ENCODE measurements around the gene DBF4B.
A peak's percentile ranks its signal among the peaks of the same experiment; 100 is the strongest.

The DBF4B gene

GRCh38 chr17:44769230-44769629 is 60.8 kb downstream of the DBF4B start:
- TF ChIP-seq CTCF (conservative IDR thresholded peaks at IDR 0.05; ENCODE audit: low read length): no peak

GRCh38 chr17:44769647-44770084 is 61.2 kb downstream of the DBF4B start:
- H3K4me3 ChIP-seq (ENCODE audit: low read length): no peak overlapping the region
- DNase-seq (ENCODE audit: low read depth): no peak
- TF ChIP-seq CTCF (conservative IDR thresholded peaks at IDR 0.05; ENCODE audit: low read length): no peak

More at GRCh38 chr17:44769230-44769629, 60.8 kb downstream of the DBF4B start:
- no peak for DNase-seq (ENCODE audit: low read depth)
- H3K4me3 ChIP-seq (ENCODE audit: low read length): no peak overlapping the region

GRCh38 chr17:44770166-44770925 is 61.9 kb downstream of the DBF4B start:
- TF ChIP-seq CTCF (conservative IDR thresholded peaks at IDR 0.05; ENCODE audit: low read length): no peak
- DNase-seq (ENCODE audit: low read depth): no peak
- H3K4me3 ChIP-seq (ENCODE audit: low read length): no peak overlapping the region

- no peak for TF ChIP-seq CTCF (conservative IDR thresholded peaks at IDR 0.05; ENCODE audit: low read length)
- DNase-seq (ENCODE audit: low read depth): no peak
- H3K4me3 ChIP-seq (ENCODE audit: low read length): no peak overlapping the region
These were observed 64.0 kb downstream of the DBF4B start for GRCh38 chr17:44772308-44773045.

GRCh38 chr17:44773140-44773539 is 64.7 kb downstream of the DBF4B start:
- DNase-seq (ENCODE audit: low read depth): no peak
- TF ChIP-seq CTCF (conservative IDR thresholded peaks at IDR 0.05; ENCODE audit: low read length): no peak
- no peak overlapping the region for H3K4me3 ChIP-seq (ENCODE audit: low read length)

- peak; percentile 94 for TF ChIP-seq CTCF (conservative IDR thresholded peaks at IDR 0.05; ENCODE audit: low read length)
- DNase-seq (ENCODE audit: low read depth): peak; percentile 60
- peak overlapping the region; percentile 74 for H3K4me3 ChIP-seq (ENCODE audit: low read length)
These were observed 66.0 kb downstream of the DBF4B start for GRCh38 chr17:44774271-44775135.

Measured in AG10803 (cell line).